BJ (cell line): Measurements from ENCODE around the gene SNCB. TPM values are rescaled to one million over a fixed set of nuclear protein-coding genes. Genes with fewer than 3 reads are reported as not detected.

Experiments used
- CTCF ChIA-PET: fragments of 350-600 bp; formaldehyde crosslinking; extraction: SDS; loops from one replicate; lab custom pipeline; 2021; ENCODE audit warnings: antibody characterized with exemption, inconsistent platforms; lab: Yijun Ruan, JAX
- POLR2A ChIA-PET: fragments of 300-600 bp; sonication (Branson Sonifier 250); formaldehyde crosslinking; extraction: SDS; loops from one replicate; lab custom pipeline; 2021; ENCODE audit warnings: antibody characterized with exemption; lab: Charles Lee
- DNase-seq: peaks from one replicate; pipeline ENCODE4 v3.0.0-alpha.2; 2011; ENCODE audit warnings: low read depth
- H3K27me3 ChIP-seq: 2 replicates; pipeline ENCODE4 v1.6.0; 2011; ENCODE audit warnings: low read length; ENCODE audit not compliant: control insufficient read depth, insufficient read depth
- H3K36me3 ChIP-seq: 2 replicates; pipeline ENCODE4 v1.5.1; 2011; ENCODE audit warnings: low read length; ENCODE audit not compliant: control insufficient read depth, insufficient read depth
- H3K4me3 ChIP-seq: 2 replicates; pipeline ENCODE4 v1.5.1; 2011; ENCODE audit warnings: low read depth, mild to moderate bottlenecking, control low read depth, low read length
- CTCF ChIP-seq: IDR thresholded peaks from 2 replicates; pipeline ENCODE4 v1.5.1; 2011; ENCODE audit warnings: low read depth, mild to moderate bottlenecking, control low read depth, inconsistent platforms, low read length, moderate library complexity; ENCODE audit not compliant: insufficient read depth
- polyA plus RNA-seq: library from polyadenylated mRNA; depleted of rRNA; stranded (reverse); fragments of >200 nt; gene quantifications from 2 replicates; pipeline ENCODE4 v1.2.3, GENCODE V29; 2011

The SNCB gene
- polyA plus RNA-seq, 1 experiment: not detected

GRCh38 chr5:176644294-176644693 is 14.0 kb upstream of the SNCB start:
- Histone ChIP-seq H3K4me3 (no peak overlapping the region), H3K36me3 (no peaks in the 10 kb centered on the region), H3K27me3 (no peaks in the 10 kb centered on the region; the same call in 1 of the 2 replicates)
- no peak for TF ChIP-seq CTCF
- no peak for DNase-seq
- POLR2A ChIA-PET: no interaction called here
- CTCF ChIA-PET: interaction anchor here (1.1 to 1.7 kb wide), 2 partner anchors 16 to 71 kb away, joined by 3 to 5 read pairs; no protein-coding TSS in a partner anchor

- no peak for TF ChIP-seq CTCF
- H3K36me3 ChIP-seq: no peaks in the 10 kb centered on the region
- H3K27me3 ChIP-seq: no peaks in the 10 kb centered on the region; the same call in 1 of the 2 replicates
- ChIA-PET POLR2A (no interaction called here), CTCF (interaction anchor here (1.1 to 1.7 kb wide), 2 partner anchors 17 to 70 kb away, joined by 3 to 5 read pairs; no protein-coding TSS in a partner anchor)
- H3K4me3 ChIP-seq: no peak overlapping the region
- DNase-seq: no peak
Measured at GRCh38 chr5:176643491-176644219, 13.3 kb upstream of the SNCB start.

GRCh38 chr5:176642675-176643490 is 12.5 kb upstream of the SNCB start:
- no peaks in the 10 kb centered on the region; the same call in 1 of the 2 replicates for H3K27me3 ChIP-seq
- H3K4me3 ChIP-seq: no peak overlapping the region
- DNase-seq: no peak
- POLR2A ChIA-PET: no interaction called here
- TF ChIP-seq CTCF: no peak
- H3K36me3 ChIP-seq: no peaks in the 10 kb centered on the region
- CTCF ChIA-PET: interaction anchor here (1.1 to 1.7 kb wide), 2 partner anchors 18 to 69 kb away, joined by 3 to 5 read pairs; no protein-coding TSS in a partner anchor

- POLR2A ChIA-PET: no interaction called here
- no peak for DNase-seq
- Histone ChIP-seq H3K36me3 (no peaks in the 10 kb centered on the region), H3K27me3 (peaks cover 8% of the 10 kb centered on the region), H3K4me3 (no peak overlapping the region)
- CTCF ChIA-PET: interaction anchor here (1.3 kb wide), 1 partner anchor 10 kb away, joined by 3 read pairs; the partner anchor contains the start of gene EIF4E1B
- no peak for TF ChIP-seq CTCF
Measured at GRCh38 chr5:176640616-176641015, 10.3 kb upstream of the SNCB start.

- Histone ChIP-seq H3K27me3 (peaks cover 13% of the 10 kb centered on the region), H3K4me3 (no peak overlapping the region), H3K36me3 (no peaks in the 10 kb centered on the region)
- no peak for DNase-seq
- no peak for TF ChIP-seq CTCF
- POLR2A ChIA-PET: no interaction called here
- CTCF ChIA-PET: no interaction called here
Measured at GRCh38 chr5:176639981-176640380, 9.6 kb upstream of the SNCB start.
